K562 (cell line): ENCODE measurements around the gene NUP62CL. TPM values are rescaled to one million over a fixed set of nuclear protein-coding genes. Genes with fewer than 3 reads are reported as not detected.

Experiments
- BRD4 ChIP-seq: fragments of 200-600 bp; sonication (generic); IDR thresholded peaks from 2 replicates; pipeline ENCODE4 v1.6.1; 2017; ENCODE audit warnings: inconsistent platforms
- CHCHD3 ChIP-seq: fragments of 250-450 bp; sonication (Bioruptor Pico); IDR thresholded peaks from 2 replicates; pipeline ENCODE4 v2.1.2; 2022; ENCODE audit warnings: mild to moderate bottlenecking
- EWSR1 ChIP-seq: fragments of 450-650 bp; IDR thresholded peaks from 2 replicates; pipeline ENCODE4 v1.6.1; 2018; ENCODE audit warnings: borderline replicate concordance, mild to moderate bottlenecking, low read depth, moderate library complexity; ENCODE audit not compliant: partially characterized antibody
- FOXA1 ChIP-seq: fragments of 450-650 bp; IDR thresholded peaks from 2 replicates; pipeline ENCODE4 v1.6.1; 2016; ENCODE audit warnings: mild to moderate bottlenecking, borderline replicate concordance
- FOXK2 ChIP-seq, 2 experiments: fragments of 450-650 bp; IDR thresholded peaks in 1 of 2; conservative IDR thresholded peaks in 1 of 2; 2 replicates each; pipeline ENCODE4 v1.6.1; 2016; ENCODE audit warnings: low read depth in 2 of 2, mild to moderate bottlenecking in 1 of 2
- HDAC3 ChIP-seq: fragments of 450-650 bp; IDR thresholded peaks from 2 replicates; pipeline ENCODE4 v1.6.1; 2018; ENCODE audit warnings: borderline replicate concordance, mild to moderate bottlenecking, moderate library complexity; ENCODE audit not compliant: partially characterized antibody
- HDAC8 ChIP-seq: fragments of 450-650 bp; IDR thresholded peaks from 2 replicates; pipeline ENCODE4 v1.6.1; 2016; ENCODE audit warnings: mild to moderate bottlenecking, missing genetic modification characterization, moderate library complexity, missing compliant biosample characterization
- KDM1A ChIP-seq, 2 experiments: fragments of 450-650 bp; IDR thresholded peaks; 2 replicates each; pipeline ENCODE4 v1.6.1; 2016; ENCODE audit warnings: mild to moderate bottlenecking in 2 of 2
- NELFE ChIP-seq: IDR thresholded peaks from 2 replicates; pipeline ENCODE4 v1.6.1; 2011; ENCODE audit warnings: mild to moderate bottlenecking; ENCODE audit not compliant: insufficient read depth, insufficient read length
- NFYB ChIP-seq: IDR thresholded peaks from 2 replicates; pipeline ENCODE4 v1.6.1; 2011; ENCODE audit warnings: mild to moderate bottlenecking, moderate library complexity; ENCODE audit not compliant: insufficient read length; ENCODE audit errors: extremely low read depth
- PCBP2 ChIP-seq: fragments of 200-400 bp; formaldehyde crosslinking; IDR thresholded peaks from 2 replicates; pipeline ENCODE4 v1.6.1; 2018; ENCODE audit warnings: low read length, low read depth, mild to moderate bottlenecking, moderate library complexity; ENCODE audit not compliant: poor library complexity, severe bottlenecking
- POLR3G ChIP-seq: IDR thresholded peaks from 2 replicates; pipeline ENCODE4 v1.6.1; 2011; ENCODE audit not compliant: insufficient read length, insufficient replicate concordance; ENCODE audit errors: extremely low read depth
- RAD51 ChIP-seq: fragments of 450-650 bp; IDR thresholded peaks from 2 replicates; pipeline ENCODE4 v1.7.1; 2016; ENCODE audit warnings: low read depth, mild to moderate bottlenecking, borderline replicate concordance
- ZNF174 ChIP-seq: fragments of 250-450 bp; sonication (Bioruptor Pico); IDR thresholded peaks from 2 replicates; pipeline ENCODE4 v1.4.0; 2020; ENCODE audit warnings: mild to moderate bottlenecking
- ZNF707 ChIP-seq: fragments of 250-450 bp; sonication (Bioruptor Pico); conservative IDR thresholded peaks from 2 replicates; pipeline ENCODE4 v1.8.0; 2022; ENCODE audit warnings: inconsistent platforms, mild to moderate bottlenecking, moderate library complexity
- ZNF77 ChIP-seq: fragments of 250-450 bp; sonication (Bioruptor Pico); IDR thresholded peaks from 2 replicates; pipeline ENCODE4 v1.5.0; 2020
- polyA plus RNA-seq, 8 experiments: library from polyadenylated mRNA; depleted of rRNA in 4 of 8; stranded (reverse) in 5 of 8; unstranded in 3 of 8; fragments of >200 nt; fragmentation: Nextera tagmentation in 2 of 8; fragmentation: Illumina TruSeq in 1 of 8; extraction: Ambion mirVana in 2 of 8; extraction: Trizol in 1 of 8; gene quantifications; 2 replicates each; pipeline versions ENCODE4 v1.2.1 to v1.2.3, GENCODE V29; 2011 to 2014; ENCODE audit warnings: inconsistent platforms in 1 of 8, missing spikeins in 1 of 8
- total RNA-seq, 7 experiments: library from RNA; depleted of rRNA in 6 of 7; stranded (reverse); fragments of >200 nt in 6 of 7; fragmentation: Illumina TruSeq in 2 of 7; extraction: Trizol in 2 of 7; gene quantifications; 2 replicates each; pipeline versions ENCODE4 v1.2.1 to v1.2.3, GENCODE V29; 2011 to 2021; ENCODE audit warnings: low replicate concordance in 1 of 7
- TF ChIP-seq, protein P1 (sequence below), 2 experiments: fragments of 450-650 bp; formaldehyde crosslinking in 1 of 2; IDR thresholded peaks; 2 replicates each; pipeline versions ENCODE4 v1.4.0 to v1.6.1; 2014 to 2020; ENCODE audit warnings: mild to moderate bottlenecking in 2 of 2, borderline replicate concordance in 1 of 2, low read depth in 1 of 2
- TF ChIP-seq, protein P2 (sequence below): sonication (generic); formaldehyde crosslinking; IDR thresholded peaks from 2 replicates; pipeline ENCODE4 v1.8.1; 2023; ENCODE audit warnings: mild to moderate bottlenecking, missing genetic modification reagents
- TF ChIP-seq, protein P3 (sequence below): fragments of 250-450 bp; sonication (Bioruptor Pico); IDR thresholded peaks from 2 replicates; pipeline ENCODE4 v1.4.0; 2020; ENCODE audit warnings: mild to moderate bottlenecking

The NUP62CL gene
- total and polyA plus RNA-seq, 9 of the 15 experiments (the other 6 are each of a cell fraction or from before 2014, with no cell fraction given) = 29.7 to 101 (median 42.7) TPM

GRCh38 chrX:107168257-107168656 is 38.0 kb downstream of the NUP62CL start (continued):
- TF ChIP-seq, protein P1, sequence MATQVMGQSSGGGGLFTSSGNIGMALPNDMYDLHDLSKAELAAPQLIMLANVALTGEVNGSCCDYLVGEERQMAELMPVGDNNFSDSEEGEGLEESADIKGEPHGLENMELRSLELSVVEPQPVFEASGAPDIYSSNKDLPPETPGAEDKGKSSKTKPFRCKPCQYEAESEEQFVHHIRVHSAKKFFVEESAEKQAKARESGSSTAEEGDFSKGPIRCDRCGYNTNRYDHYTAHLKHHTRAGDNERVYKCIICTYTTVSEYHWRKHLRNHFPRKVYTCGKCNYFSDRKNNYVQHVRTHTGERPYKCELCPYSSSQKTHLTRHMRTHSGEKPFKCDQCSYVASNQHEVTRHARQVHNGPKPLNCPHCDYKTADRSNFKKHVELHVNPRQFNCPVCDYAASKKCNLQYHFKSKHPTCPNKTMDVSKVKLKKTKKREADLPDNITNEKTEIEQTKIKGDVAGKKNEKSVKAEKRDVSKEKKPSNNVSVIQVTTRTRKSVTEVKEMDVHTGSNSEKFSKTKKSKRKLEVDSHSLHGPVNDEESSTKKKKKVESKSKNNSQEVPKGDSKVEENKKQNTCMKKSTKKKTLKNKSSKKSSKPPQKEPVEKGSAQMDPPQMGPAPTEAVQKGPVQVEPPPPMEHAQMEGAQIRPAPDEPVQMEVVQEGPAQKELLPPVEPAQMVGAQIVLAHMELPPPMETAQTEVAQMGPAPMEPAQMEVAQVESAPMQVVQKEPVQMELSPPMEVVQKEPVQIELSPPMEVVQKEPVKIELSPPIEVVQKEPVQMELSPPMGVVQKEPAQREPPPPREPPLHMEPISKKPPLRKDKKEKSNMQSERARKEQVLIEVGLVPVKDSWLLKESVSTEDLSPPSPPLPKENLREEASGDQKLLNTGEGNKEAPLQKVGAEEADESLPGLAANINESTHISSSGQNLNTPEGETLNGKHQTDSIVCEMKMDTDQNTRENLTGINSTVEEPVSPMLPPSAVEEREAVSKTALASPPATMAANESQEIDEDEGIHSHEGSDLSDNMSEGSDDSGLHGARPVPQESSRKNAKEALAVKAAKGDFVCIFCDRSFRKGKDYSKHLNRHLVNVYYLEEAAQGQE (IDR thresholded peaks at IDR 0.05; ENCODE audit: borderline replicate concordance) = no peak
- TF ChIP-seq, protein P1 (CRISPR knock-in tag; IDR thresholded peaks at IDR 0.05; ENCODE audit: low read depth) = no peak
- TF ChIP-seq, protein P2, sequence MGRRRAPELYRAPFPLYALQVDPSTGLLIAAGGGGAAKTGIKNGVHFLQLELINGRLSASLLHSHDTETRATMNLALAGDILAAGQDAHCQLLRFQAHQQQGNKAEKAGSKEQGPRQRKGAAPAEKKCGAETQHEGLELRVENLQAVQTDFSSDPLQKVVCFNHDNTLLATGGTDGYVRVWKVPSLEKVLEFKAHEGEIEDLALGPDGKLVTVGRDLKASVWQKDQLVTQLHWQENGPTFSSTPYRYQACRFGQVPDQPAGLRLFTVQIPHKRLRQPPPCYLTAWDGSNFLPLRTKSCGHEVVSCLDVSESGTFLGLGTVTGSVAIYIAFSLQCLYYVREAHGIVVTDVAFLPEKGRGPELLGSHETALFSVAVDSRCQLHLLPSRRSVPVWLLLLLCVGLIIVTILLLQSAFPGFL (CRISPR knock-in tag) = no peak
- TF ChIP-seq CHCHD3 (CRISPR knock-in tag) (no peak), BRD4 (no peak), FOXK2 (conservative IDR thresholded peaks at IDR 0.05 in 1 of 2, IDR thresholded peaks at IDR 0.05 in 1 of 2; ENCODE audit: low read depth in 2 of 2) (no peak), HDAC3 (no peak), ZNF707 (CRISPR knock-in tag) (no peak), FOXA1 (no peak), ZNF174 (CRISPR knock-in tag) (no peak), HDAC8 (no peak), EWSR1 (no peak), ZNF77 (CRISPR knock-in tag) (no peak), NFYB (no peak), NELFE (no peak), RAD51 (no peak), KDM1A (IDR thresholded peaks at IDR 0.05) (peak in 1 of 2 experiments; percentile 7; a peak in 1 of 4 replicates), POLR3G (no peak), PCBP2 (no peak)
- TF ChIP-seq, protein P3, sequence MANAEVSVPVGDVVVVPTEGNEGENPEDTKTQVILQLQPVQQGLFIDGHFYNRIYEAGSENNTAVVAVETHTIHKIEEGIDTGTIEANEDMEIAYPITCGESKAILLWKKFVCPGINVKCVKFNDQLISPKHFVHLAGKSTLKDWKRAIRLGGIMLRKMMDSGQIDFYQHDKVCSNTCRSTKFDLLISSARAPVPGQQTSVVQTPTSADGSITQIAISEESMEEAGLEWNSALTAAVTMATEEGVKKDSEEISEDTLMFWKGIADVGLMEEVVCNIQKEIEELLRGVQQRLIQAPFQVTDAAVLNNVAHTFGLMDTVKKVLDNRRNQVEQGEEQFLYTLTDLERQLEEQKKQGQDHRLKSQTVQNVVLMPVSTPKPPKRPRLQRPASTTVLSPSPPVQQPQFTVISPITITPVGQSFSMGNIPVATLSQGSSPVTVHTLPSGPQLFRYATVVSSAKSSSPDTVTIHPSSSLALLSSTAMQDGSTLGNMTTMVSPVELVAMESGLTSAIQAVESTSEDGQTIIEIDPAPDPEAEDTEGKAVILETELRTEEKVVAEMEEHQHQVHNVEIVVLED (CRISPR knock-in tag) = no peak
